NCI-H446 (cell line): ENCODE data around the gene OR2Z1.

Experiments used
- DNase-seq, 2 experiments: peaks; one replicate each; lab custom pipeline; 2025; lab: John Stamatoyannopoulos, UW

OR2Z1 gene, protein sequence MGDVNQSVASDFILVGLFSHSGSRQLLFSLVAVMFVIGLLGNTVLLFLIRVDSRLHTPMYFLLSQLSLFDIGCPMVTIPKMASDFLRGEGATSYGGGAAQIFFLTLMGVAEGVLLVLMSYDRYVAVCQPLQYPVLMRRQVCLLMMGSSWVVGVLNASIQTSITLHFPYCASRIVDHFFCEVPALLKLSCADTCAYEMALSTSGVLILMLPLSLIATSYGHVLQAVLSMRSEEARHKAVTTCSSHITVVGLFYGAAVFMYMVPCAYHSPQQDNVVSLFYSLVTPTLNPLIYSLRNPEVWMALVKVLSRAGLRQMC

DNA sequence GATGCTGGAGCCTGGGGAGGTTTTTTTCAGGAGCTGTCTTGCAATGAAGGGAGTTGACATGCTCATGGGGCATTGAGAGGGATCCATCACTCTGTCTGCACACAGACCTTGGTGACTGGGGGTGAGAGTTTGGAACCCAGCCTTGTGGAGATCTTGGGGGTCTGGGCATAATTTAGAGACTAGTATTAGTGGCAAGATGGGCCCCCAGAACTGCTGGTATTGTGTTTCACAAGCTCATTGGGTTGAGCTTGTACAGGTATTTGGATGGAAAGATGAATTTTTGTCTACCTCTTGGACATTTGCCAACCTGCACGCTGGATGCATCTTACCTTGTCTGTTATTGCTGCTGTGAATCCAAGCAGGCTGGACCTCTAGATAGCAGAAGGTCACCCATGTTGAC lies at the start of gene OR2Z1:
Gene OR2Z1, plus strand, starts transcription at position 301 of the 400 bp plus-strand sequence. CDS start 9,395 bp downstream, outside the sequence.
- no peak for DNase-seq

DNA sequence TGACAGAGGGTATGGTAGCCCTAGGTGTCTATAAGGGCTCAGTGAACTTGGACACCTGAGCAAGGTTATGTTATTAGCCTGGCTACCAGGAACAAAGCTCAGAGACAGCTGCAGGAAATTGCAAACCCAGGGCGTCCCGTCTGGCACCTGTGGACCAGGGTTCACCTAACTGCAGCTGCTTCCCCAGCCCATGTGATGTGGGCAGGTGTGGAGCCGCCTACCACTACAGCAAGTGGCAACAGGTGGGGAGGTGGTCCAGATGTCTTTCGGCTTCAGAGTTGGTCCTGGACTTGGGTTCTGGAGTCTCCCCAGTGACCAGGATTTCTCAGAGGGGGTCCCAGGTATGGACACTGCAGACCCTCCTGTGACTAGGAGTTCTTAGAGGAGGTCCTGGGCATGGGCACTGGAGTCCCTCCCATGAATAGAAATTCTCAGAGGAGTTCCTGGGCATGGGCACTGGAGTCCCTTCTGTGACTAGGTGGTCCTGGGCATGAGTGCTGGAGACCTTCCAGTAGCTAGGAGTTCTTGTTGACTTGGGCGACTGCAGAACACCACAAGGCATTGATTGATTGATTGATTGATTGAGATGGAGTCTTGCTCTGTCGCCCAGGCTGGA lies 48.0 kb upstream of the OR2Z1 start:
- DNase-seq = no peak

DNA sequence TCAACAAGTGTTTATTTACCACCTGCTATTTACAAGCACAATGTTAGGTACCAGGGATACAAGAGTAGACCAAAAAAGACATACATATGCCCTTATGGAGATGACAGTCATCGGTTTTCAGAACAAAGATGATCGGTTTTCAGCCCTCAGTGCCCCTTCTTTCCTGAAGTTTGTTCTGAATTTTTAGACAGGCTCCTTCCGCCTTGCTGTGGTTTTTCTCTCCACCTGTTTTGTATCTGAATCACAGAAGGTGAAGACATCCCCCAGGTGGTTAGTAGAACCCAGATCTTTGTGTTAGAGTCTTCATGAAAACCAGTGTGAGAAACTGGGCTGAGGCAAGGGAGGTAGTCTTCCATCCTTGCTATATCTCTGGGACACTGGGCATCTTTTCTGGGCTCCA lies 46.4 kb upstream of the OR2Z1 start:
- no peak for DNase-seq

DNA sequence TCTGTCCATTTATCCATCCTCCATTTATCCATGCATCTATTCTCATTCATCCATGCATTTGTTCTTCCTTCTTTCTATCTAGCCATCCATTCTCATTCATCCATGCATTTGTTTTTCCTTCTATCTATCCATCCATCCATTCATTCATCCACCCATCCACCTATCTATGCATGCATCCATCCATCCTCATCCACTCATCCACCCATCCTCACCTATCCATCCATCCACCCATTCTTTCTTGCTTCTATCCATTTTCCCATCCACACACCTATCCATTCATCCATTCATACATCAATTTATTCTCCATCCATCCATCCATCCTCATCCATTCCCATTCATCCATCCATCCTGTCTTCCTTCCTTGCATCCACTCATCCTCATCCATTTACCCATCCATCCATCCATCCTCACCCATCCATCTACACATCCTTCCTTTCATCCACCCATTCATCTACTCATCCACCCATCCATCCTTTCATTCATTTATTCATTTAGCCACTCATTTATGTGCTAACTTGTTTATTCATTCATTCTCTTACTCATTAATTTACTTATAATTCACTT lies 43.1 kb upstream of the OR2Z1 start:
- no peak for DNase-seq

DNA sequence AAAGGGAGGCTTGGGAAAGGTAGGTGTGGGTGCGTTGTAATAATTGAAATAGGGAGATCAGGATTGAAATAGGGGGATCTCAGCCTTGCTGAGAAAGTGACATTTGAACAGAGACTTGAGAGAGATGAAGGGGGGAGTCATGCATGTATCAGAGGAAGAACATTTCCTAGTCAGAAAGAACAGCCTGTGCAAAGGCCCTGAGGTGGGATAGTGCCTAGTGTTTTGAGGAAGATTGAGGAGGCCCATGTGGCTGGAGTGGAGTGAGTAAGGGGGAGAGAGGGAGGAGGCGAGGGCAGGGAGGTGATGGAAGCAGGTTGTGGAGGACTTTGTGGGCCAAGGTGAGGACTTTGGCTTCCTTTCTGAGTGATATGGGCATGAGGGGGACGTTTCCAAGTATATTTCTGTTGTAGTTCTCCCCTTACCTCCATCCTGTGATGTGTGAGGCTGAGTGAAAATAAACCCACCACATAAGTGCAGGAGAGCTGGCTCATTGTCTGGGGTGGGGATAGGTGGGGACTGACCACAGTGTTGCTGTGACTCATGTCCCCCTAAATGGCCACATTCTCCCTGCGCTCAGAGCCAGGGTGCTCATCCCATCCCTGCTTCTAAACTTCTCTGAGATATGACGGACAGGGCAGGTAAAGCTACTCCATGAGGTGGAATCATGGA lies 40.6 kb upstream of the OR2Z1 start:
- no peak for DNase-seq

DNA sequence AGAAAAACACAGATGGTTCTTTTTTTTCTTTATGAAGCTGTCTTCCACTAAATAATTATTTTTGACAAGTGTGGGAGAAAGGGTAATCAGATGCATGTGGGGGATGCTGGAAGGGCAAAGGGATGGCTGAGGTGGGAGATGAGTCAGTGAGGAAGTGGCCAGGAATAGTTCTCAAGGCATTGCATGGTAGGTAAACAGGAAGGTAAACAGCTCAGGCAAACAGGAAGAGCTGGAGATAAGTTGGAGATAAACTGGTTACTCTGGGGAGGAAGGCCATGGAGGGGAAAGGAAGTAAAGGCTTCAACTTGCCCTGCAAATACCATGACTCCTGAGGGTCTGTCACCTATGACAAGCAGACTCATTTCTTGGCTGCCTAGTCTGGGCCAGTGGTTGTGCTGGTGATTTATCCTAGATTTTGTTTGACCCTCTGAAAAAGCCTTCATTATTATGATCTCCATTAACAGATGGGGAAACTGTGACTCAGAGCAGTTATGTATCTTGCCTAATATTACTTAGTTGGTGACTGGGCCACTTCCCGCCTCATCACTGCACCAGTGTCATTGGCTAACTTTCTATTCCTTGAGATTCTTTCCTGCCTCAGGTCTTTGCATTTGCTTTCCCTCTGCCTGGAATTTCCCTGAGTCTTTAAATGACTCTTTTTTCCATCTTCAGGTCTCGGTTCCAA lies 39.9 kb upstream of the OR2Z1 start:
- DNase-seq = no peak

DNA sequence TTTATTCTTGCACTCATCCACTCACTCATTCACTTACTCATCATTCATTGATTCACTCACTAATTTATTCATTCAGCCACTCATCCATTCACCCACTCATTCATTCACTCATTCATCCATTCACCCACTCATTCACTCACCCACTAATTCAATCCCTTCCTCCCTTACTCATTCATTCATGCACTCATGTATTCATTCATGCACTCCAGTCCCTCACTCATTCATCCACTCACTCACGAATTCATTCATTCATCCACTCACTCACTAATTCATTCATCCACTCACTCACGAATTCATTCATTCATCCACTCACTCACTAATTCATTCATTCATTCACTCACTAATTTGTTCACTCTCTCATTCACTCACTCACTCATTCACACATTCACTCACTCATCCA lies 39.0 kb upstream of the OR2Z1 start:
- no peak for DNase-seq

DNA sequence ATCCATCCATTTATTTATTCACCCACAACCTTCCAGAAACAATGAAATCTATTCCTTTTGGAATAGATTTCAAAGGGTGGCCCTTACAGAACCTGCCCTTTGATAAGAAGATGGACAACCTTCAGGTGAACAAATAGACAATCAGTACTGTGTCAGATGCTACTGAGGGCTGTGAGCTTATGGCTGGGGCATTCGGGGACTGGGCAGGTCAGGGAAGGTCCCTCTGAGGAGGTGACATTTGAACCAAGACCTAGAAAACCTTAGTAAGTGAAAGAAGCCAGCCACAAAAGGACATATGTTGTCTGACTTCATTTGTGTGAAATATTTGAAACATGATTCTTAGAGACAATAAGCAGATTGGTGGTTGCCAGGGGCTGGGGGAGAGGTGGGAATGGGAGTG lies 38.5 kb upstream of the OR2Z1 start:
- DNase-seq = no peak

DNA sequence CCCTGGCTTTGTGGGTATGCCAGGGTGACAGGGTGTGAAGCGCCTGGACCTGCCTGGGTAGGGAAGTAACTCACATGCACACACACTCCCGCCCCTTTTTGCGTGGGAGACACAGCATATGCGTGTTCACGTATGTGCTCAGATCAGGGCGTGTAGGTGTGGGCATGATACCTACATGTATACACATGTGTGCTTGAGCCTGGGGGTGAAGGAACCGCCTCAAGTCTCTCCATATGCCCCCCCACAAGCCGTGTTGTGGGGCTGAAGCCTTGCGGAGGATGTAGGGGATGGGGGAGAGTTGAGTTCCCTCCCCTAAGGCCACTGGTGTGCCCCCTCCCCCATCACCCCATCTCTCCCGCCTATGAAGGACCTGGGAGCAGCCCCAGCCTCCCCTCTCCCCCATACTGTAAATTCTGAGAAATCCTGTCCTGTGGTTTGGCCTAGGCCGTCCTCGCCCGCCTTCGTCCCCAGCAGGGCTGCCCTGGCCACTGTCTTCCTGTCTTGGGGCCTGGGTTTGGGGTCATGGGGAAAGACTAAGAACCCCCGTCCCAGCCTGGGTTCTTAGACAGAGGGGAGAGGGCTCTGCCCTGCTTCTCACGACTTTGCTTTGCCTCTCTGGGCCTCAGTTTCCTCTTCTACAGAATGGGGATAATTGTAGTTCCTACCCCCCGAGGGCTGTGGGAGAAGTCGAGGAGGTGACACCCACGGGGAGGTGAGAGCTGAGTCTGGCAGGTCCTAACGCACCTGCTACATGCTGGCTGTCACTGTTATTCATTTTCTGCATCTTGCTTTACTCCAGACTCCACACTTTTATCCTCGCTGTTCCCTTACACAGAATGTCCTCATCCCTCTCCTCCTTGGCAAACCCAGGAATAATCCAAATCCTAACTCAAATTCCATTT lies 37.2 kb upstream of the OR2Z1 start:
- no peak for DNase-seq

DNA sequence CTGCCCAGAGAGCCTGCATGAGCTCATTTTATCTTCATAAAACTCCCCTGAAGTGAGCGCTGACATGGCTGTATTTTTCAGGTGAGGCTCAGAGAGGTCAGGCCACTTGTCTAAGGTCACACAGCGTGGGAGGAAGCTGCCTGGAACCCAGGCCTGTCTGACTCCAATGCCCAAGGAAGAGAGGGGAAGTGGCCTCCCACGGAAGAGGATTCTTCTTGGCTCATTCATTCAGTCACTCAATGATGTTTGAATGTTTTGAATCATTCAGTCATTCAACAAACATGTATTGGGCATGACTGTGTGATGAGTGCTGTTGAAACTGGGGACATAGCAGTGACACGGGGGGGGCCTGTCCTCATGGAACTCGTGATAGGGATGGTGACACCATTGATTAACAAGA lies 34.9 kb upstream of the OR2Z1 start:
- DNase-seq = no peak

DNA sequence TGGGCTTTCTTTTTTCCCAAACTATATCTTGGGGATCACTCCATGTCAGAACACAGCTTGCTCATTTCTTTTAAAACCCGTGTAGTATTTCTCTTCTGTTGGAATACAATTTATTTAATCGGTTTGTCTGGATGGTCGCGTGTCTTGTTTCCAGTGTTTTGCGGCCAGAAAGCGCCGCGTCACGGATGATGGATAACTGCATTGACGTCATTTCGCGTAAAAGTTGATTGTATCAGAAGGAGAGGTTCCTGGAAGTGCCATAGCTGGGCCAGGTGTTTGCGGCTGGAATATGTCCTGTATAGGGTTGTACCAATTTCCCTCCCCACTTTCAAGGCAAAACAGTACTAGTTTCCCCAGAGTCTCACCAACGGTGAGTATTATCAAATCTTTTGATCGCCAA lies 32.5 kb upstream of the OR2Z1 start:
- DNase-seq = no peak

DNA sequence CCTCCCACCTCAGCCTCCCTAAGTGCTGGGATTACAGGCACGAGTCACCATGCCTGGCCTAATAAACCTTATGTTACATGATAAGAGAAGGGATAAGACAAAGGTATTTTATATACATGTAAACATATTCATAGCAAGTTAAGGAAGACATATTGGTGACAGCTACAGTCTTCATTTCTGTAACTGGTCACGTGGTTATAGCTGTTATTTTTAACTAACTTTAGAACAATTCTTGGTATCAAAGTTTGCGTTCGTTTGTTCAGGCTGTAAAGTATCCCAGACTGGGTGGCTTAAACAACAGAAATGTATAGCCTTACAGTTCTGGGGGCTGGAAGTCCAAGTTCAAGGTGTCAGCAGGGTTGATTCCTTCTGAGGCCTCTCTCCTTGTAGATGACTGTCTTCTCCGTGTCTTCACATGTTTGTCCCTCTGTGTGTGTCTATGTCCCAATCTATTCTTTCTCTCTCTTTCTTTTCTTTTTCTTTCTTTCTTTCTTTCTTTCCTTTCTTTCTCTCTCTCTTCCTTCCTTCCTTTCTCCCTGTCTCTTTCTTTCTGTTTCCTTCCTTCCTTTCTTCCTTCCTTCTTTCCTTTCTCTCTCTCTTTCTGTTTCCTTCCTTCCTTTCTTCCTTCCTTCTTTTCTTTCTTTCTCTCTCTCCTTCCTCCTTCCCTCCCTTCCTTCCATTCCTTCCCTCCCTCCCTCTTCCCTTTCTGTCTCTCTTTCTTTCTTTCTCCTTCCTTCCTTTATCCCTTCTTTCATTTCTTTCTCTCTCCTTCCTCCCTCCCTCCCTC lies 30.5 kb upstream of the OR2Z1 start:
- no peak for DNase-seq

DNA sequence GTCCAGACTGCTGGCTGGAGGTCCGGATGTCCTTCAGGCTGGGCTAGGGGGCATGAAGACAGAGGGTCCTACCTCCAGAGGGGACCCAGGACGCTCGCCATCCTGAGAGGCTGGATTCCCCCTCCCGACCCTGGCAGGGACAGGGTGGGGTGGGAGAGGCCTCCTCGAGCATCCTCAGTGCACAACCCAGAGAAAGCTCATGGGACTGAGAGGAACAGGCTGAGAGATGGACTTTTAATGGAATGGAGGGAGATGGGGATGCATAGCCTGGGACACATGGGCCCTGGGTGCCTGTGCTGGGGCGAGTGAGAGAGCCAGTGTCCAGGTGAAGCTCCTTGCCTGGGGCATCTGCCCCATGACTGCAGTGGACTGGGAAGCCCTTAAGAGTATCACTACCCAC lies 25.9 kb upstream of the OR2Z1 start:
- DNase-seq = no peak

DNA sequence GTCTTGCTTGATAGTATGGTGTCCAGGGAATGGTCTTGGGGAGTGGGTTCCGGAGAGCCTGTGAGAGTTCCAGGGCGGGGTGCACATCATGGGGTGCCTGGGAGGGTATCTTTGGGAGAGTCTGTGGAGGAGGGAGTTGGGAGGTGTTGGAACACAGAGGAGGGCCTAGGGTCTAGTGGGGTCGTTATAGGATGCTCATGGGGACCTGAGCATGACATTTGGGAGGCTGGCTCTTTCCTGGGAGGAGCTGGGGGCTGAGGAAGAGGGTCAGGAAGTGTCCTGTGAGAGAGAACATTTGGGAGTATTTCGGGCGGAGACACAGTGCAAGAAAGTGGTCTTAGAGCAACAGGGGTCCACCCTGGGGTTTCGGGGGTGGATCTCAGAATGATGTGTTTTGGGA lies 25.5 kb upstream of the OR2Z1 start:
- DNase-seq = no peak

DNA sequence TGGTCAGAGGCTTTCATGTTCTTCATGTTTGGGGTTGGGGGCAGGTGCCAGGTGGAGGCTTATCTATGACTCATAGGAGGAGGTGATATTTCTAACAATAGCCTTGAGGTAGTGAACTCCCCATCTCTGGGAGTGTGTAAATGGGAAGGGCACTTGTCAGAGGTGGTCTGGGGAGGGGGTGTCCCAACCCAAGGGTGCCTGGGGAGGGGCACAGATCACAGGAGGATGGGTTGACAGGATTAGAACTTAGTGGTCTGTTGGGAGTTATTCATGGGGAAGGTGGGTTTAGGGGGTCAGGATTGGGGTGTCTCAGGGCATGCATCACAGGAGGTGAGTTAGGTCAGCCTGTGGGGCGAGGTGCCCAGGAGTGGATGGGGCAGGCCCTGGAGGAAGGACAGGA lies 24.4 kb upstream of the OR2Z1 start:
- no peak for DNase-seq

DNA sequence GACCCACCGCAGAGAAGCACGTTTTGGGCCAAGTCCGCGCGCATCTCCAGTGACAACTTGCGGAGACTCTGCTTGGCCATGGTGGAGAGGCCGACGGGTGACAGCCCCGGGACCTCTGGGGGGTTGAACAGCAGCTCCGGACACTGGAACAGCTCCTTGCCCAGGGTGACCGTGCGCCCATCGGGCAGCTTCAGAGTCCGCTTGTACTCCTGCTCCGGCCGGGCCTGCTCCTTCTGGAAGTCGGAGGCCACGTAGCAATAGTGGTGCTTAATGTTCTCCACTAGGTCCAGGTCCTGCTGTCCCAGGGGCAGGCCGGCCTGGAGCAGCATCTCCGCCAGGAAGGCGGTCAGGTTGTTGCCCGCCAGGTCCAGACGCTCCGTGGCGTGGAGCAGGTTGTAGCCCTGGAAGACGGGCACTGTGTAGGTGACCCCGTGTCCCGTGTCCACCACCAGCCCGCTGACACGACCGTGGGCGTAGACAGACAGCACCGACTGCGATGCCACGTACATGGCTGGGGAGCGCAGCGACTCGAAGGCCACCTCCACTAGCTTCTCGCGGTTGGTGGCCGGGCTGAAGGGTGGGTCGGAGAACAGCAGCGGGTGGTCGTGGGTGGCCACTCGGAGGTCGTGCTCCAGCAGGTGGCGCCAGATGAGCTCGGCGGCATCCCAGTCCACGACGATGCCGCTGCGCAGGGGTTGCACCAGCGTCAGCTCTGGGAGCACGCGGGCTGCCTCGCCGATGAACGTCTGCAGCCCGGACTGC lies 23.6 kb upstream of the OR2Z1 start:
- DNase-seq = no peak

DNA sequence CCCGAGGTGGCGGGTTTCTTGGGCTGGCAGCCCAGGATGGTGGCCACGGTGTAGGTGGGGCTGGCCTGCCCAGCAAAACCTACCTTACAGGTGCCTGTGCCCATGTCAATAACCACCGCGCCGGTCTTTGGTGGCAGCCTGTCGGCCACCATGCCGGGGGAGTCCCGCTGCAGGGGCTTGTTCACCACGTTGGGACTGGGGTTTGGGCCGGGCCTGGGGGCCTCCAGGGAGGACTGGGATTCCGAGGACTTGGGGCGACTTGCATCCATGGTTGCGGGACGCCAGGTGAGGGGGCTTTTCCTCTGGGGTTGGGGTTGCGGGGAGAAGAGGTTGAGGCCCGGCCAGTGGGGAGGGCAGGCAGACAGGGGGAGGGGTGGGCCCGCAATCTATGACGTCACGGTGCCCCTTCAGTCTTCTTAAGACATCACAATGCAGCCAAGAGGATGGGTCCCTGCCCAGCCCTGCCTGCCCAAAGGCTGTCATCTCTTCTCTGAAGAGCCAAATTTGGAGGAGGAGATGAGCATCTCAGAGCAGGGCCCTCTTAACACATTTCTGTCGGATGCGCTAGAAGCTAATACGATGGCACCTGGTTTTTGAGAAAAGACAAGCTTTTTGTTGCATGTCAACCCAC lies 22.9 kb upstream of the OR2Z1 start, which contains the start of gene ACTL9:
Gene ACTL9, minus strand, starts transcription at position 363 of the 631 bp plus-strand sequence. Its CDS starts 94 bp downstream, at position 269.
- no peak for DNase-seq

DNA sequence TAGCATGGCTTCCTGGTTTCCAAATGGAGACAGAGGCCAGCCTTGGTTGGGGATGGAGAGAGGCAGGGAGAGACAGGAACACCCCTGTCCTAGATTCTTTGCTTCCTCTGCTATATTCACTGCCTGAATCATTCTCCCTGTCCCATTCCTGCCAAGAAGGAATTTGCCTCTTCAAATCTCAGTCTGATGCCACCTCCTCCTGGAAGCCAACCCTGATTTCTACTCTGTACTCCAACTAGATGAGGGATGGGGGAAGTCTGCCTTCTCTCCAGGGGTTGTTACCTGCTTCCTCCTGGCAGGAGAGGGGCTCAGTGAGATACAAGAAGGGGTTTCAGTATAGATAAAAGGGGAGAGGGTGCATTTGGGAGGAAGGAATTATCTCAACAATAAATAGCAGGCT lies 21.5 kb upstream of the OR2Z1 start:
- DNase-seq = no peak

DNA sequence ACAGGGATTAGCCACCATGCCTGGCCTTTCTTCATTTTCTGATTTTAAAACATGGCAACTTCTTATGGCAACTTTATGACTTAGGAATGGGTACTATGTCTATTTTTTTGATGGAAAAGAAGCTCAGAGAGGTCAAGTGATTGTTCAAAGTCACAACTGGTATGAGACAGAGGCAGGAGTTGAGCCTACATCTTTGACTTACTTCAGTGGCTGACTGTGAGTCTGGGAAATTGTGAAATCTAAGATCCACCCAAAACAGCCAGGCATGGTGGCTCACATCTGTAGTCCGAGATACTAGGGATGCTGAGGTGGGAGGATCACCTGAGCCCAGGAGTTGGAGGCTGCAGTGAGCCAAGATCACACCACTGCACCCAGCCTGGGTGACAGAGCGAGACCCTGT lies 20.5 kb upstream of the OR2Z1 start:
- DNase-seq = no peak
